GM12872 (cell line): ENCODE results near the gene FYB1.

Source experiments
- TF ChIP-seq, protein P1 (sequence below): IDR thresholded peaks from 3 replicates; pipeline ENCODE4 v1.5.1; 2011; ENCODE audit warnings: low read depth, mild to moderate bottlenecking, low read length, moderate library complexity; ENCODE audit not compliant: insufficient read depth

FYB1 gene

GRCh38 chr5:39176759-39177630, 42.4 kb downstream of the FYB1 start:
- TF ChIP-seq, protein P1, sequence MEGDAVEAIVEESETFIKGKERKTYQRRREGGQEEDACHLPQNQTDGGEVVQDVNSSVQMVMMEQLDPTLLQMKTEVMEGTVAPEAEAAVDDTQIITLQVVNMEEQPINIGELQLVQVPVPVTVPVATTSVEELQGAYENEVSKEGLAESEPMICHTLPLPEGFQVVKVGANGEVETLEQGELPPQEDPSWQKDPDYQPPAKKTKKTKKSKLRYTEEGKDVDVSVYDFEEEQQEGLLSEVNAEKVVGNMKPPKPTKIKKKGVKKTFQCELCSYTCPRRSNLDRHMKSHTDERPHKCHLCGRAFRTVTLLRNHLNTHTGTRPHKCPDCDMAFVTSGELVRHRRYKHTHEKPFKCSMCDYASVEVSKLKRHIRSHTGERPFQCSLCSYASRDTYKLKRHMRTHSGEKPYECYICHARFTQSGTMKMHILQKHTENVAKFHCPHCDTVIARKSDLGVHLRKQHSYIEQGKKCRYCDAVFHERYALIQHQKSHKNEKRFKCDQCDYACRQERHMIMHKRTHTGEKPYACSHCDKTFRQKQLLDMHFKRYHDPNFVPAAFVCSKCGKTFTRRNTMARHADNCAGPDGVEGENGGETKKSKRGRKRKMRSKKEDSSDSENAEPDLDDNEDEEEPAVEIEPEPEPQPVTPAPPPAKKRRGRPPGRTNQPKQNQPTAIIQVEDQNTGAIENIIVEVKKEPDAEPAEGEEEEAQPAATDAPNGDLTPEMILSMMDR, result no peak

DNA sequence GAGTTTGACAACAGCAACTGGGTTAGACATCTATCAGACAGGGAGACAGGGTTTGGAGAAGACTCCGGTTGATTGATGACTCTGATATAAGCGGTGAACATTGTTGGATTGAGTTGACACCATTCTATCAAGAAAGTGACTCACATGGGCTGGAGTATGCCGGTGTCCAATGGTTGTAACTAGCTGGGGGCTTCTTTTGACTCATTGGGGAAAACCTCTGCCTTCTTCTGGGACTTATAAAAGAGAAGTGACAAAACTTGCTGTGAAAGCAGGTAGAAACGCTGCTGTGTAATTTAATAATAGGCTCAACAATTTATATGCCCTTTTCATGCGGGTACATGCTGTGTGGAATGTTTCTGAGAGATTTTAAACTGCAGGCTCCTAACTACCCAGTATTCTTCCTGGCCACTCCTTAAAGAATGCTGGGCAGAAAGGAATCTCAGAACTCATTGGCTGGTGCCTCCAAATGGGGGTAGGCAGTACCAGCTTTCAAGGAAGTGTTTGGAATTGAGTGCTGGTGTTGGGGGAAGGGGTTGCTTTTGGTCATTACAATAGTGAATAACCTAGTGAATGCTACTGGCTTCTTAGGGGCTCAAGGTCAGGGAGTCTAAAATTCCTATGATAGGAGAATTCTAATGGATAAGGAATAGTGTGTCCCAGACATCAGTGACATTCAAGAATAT, 43.9 kb downstream of the FYB1 start:
- TF ChIP-seq, protein P1, result no peak

DNA sequence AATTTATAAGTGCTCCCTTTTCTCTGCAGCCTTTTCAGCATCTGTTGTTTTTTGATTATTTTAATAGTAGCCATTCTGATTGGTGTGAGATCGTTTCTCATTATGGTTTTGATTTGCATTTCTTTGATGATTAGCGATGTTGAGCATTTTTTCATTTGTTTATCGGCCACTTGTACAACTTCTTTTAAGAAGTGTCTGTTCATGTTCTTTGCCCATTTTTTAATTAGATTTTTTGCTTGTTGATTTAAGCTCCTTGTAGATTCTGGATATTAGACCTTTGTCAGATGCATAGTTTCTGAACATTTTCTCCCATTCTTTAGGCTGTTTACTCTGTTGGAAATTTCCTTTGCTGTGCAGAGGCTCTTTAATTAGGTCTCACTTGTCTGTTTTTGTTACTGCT, 46.3 kb downstream of the FYB1 start:
- TF ChIP-seq, protein P1, result no peak

DNA sequence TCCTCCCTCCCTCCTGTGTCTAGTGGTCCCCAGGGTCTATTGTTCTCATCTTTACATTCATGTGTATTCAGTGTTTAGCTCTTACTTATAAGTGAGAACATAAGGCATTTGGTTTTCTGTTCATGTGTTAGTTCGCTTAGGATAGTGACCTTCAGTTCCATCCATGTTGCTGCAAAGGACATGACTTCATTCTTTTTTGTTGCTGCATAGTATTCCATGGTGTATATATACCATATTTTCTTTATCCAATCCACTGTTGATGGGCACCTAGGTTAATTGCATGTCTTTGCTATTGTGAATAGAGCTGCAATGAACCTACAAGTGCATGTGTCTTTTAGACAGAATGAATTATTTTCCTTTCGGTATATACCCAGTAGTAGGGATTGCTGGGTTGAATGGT, 46.8 kb downstream of the FYB1 start:
- TF ChIP-seq, protein P1, result no peak

GRCh38 chr5:39171647-39172046, 47.7 kb downstream of the FYB1 start:
- TF ChIP-seq, protein P1, result no peak

- TF ChIP-seq, protein P1, result no peak
Measured at GRCh38 chr5:39169081-39169480, 50.3 kb downstream of the FYB1 start.

DNA sequence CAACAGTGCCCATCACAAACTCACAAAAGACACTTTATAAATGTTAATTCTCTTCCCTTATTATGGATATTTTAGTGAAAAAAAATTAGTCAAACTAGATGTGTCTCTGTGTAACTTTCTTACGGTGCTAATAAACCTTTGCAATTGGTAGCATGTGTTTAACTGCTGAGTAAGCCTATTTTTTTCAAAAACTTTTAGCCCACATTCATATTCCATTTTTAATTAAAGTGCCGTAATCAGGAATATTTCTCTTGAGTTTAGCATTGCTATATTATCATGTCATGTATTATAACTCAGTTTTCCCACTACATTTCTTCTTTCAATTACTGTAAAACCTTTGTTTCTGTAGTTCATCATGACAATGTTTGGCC, 51.4 kb downstream of the FYB1 start:
- TF ChIP-seq, protein P1, result no peak
